GM19240 (cell line): ENCODE data around the gene SNRNP70.
"Not testable (repeated sequence)": the region's sequence is repeated elsewhere in the genome, so short reads cannot be mapped to it uniquely, and the experiment has no call there.

ENCODE experiments used
- DNase-seq: peaks from one replicate; pipeline ENCODE4 v3.0.0; 2011; ENCODE audit warnings: low spot score; ENCODE audit not compliant: insufficient read length

SNRNP70 gene

DNA sequence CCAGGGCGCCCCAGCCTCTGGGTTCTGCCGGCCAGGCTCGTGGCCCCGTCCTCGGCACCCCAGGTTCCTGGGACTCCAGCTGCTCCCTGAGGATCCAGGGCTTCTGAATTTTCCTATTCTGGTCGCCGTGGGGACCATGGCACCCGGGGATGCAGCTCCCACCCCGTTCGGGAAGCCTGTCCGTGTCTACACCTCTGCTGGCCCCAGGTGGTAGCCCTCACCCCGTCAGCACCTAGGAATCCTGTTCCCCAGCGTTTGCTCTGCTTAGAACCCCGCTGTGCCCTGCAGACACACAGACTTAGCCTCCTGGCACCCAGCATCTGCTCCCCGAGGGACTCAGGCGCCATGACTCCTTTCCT lies 35.1 kb downstream of the SNRNP70 start:
- DNase-seq = no peak

DNA sequence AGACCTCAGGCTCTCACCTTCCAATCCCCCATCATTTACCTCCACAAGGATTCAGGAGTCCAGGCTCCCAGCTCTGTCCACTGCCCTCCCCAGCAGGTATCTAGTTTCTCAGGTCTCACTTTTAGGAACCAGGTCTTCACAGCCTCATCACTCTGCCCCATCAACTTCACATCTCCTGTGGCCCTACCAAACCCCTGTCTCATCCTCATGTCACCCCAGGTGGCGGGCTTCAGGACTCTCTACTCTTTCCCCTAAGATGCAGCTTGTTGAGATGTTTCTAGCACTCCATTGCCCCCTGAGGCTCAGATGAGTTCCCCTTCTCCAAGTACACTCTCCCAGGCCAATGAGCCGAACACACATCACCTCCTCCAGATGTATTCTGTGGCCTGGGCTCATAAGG lies 35.6 kb downstream of the SNRNP70 start:
- no peak for DNase-seq

- DNase-seq = not testable (repeated sequence)
Measured at GRCh38 chr19:49121841-49122240, 36.6 kb downstream of the SNRNP70 start.

DNA sequence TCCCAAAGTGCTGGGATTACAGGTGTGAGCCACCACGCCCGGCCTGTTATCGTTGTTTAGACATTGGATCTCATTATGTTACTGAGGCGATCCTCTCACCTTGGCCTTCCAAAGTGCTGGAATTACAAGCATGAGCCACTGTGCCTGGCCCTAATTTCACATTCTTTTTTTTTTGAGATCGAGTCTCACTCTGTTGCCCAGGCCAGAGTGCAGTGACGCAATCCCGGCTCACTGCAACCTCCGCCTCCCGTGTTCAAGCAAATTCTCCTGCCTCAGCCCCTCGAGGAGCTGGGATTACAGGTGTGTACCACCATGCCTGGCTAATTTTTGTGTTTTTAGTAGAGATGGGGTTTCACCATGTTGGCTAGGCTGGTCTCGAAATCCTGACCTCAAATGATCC lies 38.0 kb downstream of the SNRNP70 start:
- DNase-seq = not testable (repeated sequence)

DNA sequence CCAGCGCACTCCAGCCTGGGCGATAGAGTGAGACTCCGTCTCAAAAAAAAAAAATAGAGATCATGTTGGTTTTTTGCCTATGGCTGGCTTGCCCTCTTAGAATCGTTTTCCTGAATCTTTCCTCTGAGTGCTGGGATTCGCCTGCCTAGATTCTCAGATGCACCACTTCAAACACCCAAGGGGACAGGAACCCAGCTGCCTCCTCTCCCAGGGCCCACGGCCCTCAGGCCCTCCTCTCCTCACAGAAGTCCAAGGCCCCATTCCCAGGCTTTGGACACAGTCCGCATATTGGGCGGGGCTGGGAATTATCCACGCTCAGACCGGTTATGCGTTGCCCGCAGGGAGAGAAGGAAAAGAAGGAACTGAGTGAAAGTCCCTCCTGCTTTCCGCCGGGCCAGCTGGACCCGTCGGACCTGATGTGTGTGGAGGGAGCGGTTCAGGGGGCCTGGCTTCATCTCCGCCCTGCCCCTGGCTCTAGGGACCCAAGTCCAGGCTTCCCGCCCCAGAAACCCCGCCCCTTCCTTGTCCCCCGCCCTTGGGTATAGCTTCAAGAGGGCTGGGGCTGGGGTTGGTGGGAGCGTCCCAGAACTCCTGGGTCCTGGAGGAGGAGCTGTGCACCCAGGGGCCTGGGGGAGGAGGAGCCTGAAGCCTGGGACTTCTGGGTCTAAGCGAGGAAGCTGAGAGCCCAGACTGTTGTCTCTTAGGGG lies 39.9 kb downstream of the SNRNP70 start:
- DNase-seq = no peak

DNA sequence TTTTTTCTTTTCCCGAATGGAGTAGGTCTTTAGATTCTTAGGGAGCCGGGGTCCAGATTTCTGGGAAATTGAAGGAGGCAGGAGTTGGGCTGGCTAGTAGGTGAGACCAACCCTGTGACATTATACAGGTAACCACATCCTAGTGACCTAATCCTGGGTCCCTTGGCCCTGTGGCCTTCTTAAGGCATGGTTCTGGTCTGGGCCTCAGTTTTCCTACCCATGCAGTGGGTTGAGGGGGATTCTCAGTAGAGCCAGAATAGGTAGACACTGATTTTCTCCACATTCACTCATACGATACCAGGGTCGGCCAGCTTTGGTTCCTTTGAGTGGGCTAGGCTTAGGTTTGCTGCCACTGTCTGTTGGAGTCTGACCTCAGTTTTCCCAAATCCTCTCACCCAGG lies 41.3 kb downstream of the SNRNP70 start:
- no peak for DNase-seq

- not testable (repeated sequence) for DNase-seq
Measured at GRCh38 chr19:49127225-49127624, 42.0 kb downstream of the SNRNP70 start.

DNA sequence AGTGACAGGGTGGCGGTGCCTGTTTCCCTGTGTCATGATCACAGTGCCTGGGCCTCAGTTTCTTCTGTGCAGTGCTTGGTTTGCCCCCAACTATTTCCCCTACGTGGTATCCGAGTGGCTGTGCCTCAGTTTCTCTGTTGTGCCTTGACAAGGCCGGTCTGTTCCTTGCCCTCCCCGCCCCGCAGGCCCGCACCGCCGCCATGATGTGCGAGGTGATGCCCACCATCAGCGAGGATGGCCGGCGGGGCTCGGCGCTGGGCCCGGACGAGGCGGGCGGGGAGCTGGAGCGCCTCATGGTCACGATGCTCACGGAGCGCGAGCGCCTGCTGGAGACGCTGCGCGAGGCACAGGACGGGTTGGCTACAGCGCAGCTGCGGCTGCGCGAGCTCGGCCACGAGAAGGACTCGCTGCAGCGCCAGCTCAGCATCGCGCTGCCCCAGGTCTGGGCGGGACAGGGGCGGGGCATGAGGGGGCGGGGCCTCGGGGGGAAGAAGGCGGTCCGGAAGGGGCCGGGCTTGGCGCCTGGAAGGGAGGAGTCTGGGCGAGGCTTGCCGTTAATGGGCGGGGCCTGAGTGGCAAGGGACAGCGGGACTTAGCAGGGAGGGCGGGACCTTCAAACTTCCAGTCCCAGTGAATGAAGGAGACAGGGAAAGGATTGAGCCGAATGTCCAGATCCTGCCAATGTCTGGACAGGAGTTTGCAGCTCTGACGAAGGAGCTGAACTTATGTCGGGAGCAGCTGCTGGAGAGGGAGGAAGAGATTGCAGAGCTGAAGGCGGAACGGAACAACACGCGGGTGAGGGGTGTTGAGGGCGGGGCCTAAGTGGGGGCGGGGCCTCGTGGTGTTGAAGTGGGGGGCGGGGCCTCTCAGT lies 42.7 kb downstream of the SNRNP70 start:
- DNase-seq = peak; percentile 96

DNA sequence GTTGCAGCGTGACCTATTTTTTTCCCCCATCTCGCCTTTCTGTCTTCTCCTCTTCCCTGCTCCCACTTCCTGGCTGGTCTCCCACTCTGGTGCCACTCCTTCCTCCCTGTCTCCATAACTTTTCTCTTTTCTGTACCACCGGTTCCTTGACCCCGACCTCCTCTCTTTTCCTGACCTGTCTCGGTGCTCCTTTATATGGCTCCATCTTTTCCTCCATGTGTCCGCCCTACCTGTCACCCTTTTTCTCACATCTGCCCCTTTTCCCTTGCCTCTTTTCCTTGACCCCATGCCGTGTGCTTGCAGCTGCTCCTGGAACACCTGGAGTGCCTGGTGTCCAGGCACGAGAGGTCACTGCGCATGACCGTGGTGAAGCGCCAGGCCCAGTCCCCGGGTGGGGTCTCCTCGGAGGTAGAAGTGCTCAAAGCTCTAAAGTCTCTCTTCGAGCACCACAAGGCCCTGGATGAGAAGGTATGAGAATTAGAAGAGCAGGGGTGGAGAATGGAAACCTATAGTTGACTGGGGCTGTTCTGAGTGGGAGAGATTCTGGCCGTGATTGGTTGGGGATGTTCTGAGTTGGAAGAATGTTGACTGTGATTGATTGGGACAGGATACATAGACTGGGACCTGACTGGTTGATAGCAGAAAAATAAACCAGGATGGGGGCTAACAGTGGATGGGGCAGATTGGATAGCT lies 43.4 kb downstream of the SNRNP70 start:
- DNase-seq = no peak

GRCh38 chr19:49129238-49129583 lies 44.0 kb downstream of the SNRNP70 start:
- no peak for DNase-seq

DNA sequence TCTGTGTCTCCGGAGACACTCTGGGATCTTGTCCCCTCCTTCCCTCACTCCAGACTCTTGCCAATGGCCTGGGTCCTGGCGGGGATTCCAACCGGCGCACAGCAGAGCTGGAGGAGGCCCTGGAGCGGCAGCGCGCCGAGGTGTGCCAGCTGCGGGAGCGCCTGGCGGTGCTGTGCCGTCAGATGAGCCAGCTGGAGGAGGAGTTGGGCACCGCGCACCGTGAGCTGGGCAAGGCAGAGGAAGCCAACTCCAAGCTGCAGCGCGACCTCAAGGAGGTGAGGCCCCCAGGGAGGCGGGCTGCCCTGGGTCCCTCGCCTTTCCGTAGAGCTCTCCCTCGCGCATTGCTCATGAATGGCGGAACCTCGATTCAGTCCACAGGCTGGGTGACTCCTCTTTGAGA lies 45.1 kb downstream of the SNRNP70 start:
- no peak for DNase-seq

DNA sequence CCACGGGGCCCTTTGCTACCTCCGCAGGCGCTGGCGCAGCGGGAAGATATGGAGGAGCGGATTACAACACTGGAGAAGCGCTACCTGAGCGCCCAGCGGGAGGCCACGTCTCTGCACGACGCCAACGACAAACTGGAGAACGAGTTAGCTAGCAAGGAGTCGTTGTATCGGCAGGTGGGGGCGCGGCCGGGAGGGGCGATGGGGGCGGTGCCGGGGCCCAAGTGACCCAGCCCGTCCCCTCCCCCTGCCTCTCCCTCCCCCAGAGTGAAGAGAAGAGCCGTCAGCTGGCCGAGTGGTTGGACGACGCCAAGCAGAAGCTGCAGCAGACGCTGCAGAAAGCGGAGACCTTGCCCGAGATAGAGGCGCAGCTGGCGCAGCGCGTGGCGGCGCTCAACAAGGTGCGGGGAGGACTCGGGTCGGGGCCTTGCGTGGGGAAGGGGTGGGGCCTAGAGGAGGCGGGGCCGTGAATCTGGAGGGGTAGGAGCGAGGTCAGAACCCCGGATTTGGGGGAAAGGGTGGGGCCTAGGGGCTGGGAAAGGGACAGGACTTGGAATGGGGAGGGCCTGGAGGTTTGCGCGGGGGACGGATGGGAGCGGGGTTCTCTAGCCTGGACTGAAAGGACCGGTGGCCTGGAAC lies 47.8 kb downstream of the SNRNP70 start:
- no peak for DNase-seq

DNA sequence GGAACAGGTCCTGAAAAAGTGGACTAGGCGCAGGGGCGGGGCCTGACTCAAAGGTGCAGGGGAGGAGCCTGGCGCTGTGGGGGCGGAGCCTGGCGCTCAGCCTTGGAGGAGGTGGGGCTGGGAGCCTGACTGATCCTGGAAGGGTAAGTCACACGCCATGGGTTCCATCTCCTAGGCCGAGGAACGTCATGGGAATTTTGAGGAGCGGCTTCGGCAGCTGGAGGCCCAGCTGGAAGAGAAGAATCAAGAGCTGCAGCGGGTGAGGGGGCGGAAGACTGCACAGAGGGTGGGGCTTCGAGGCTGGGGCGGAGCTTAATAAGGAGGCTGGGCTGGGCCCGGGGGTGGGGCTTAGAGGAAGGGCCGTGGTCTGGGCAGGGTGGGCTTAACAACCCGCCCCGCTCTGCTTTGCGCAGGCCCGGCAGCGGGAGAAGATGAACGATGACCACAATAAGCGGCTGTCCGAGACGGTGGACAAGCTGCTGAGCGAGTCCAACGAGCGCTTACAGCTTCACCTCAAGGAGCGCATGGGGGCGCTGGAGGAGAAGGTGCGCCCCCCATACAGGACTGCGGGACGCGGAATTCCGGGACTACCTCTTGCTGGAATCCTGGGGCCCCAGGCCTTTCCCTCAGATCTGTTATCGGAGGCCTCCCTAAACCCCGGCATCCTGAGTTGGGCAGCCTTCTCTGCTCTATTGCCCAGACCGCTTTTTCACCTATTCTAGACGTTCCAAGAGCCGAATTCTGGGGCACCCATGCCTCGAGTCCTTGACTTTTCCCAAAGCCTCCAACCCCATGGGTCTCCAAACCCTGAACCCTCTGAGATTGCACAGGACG lies 48.6 kb downstream of the SNRNP70 start:
- no peak for DNase-seq

DNA sequence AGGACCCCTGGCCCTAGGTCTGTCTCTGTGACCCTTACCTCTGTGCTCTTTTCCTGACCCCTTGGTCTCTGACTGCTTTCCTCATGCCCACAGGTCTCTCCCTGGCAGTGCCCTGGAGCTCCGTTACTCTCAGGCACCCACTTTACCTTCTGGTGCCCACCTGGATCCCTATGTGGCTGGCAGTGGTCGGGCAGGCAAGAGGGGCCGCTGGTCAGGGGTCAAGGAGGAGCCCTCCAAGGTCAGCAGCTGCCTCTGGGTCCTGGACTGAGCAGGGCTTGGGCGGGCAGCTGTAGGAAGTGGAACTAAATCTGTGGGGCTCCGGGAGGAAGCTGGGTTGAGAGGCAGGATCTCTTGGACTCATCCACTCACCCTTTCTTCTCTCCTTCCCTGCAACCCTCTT lies 50.4 kb downstream of the SNRNP70 start:
- no peak for DNase-seq

DNA sequence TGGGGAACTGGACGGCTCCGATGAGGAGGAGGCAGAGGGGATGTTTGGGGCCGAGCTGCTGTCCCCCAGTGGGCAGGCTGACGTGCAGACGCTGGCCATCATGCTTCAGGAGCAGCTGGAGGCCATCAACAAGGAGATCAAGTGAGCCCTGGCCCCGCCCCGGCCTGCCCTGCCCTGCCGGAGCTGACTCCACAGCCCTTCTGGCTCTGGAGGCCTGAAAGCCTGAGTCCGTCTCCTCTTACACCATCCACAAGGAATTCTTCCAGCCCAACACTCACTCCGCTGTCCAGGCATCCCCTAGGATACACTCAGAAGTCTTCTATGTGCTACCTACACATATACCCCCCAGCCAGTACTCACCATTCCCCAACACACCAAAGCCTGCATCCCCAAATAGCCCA lies 51.5 kb downstream of the SNRNP70 start:
- DNase-seq = no peak

- DNase-seq = no peak
Measured at GRCh38 chr19:49140951-49141350, 55.7 kb downstream of the SNRNP70 start.

GRCh38 chr19:49141352-49141751 lies 56.1 kb downstream of the SNRNP70 start:
- no peak for DNase-seq

GRCh38 chr19:49142866-49143335 lies 57.6 kb downstream of the SNRNP70 start:
- peak; percentile 57 for DNase-seq

- peak; percentile 67 for DNase-seq
Measured at GRCh38 chr19:49145573-49146407, 60.5 kb downstream of the SNRNP70 start.

DNA sequence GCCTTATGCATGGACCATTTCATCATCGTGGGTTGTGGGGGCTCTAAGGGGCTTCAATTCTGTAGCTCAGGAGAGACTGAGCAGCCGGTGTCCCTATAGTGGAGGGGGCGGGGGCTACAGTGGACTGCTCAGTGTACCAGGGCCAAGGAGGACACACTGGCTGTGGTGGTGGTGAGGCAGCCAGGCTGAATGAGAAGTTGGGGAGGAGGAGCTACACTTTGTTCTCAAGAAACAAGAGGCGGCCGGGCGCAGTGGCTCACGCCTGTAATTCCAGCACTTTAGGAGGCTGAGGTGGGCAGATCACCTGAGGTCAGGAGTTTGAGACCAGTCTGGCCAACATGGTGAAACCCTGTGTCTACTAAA lies 61.1 kb downstream of the SNRNP70 start:
- not testable (repeated sequence) for DNase-seq
